Fibroblast of lung (primary cell): ENCODE results near the gene ERLEC1.

Experiments
- EZH2 ChIP-seq: IDR thresholded peaks from 2 replicates; pipeline ENCODE4 v1.5.1; 2012; ENCODE audit warnings: low read length, control low read depth, mild to moderate bottlenecking; ENCODE audit errors: missing control alignments
- TF ChIP-seq, protein P1 (sequence below), 2 donors: IDR thresholded peaks in 1 of 2; conservative IDR thresholded peaks in 1 of 2; 1 replicate in 1 of 2; 2 replicates in 1 of 2; pipeline ENCODE4 v1.5.1; 2011 to 2012; ENCODE audit warnings: low read length in 2 of 2, control low read depth in 1 of 2, inconsistent platforms in 1 of 2, low read depth in 1 of 2, mild to moderate bottlenecking in 1 of 2

DNA sequence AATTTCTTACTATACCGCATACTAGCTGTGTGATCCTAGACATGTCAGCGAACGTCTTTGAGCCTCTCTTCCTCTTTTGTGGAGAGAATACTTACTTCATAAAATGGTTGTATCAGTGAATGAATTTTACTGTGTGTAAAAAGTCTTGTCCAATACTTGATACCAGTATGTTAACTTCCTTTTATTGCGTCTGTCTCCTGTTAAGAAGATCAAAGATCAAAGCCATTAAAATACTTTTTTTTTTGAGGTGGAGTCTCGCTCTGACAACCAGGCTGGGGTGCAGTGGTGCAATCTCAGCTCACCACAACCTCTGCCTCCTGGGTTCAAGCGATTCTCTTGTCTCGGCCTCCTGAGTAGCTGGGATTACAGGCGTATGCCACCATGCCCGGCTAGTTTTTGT, 33.2 kb downstream of the ERLEC1 start:
- TF ChIP-seq, protein P1, sequence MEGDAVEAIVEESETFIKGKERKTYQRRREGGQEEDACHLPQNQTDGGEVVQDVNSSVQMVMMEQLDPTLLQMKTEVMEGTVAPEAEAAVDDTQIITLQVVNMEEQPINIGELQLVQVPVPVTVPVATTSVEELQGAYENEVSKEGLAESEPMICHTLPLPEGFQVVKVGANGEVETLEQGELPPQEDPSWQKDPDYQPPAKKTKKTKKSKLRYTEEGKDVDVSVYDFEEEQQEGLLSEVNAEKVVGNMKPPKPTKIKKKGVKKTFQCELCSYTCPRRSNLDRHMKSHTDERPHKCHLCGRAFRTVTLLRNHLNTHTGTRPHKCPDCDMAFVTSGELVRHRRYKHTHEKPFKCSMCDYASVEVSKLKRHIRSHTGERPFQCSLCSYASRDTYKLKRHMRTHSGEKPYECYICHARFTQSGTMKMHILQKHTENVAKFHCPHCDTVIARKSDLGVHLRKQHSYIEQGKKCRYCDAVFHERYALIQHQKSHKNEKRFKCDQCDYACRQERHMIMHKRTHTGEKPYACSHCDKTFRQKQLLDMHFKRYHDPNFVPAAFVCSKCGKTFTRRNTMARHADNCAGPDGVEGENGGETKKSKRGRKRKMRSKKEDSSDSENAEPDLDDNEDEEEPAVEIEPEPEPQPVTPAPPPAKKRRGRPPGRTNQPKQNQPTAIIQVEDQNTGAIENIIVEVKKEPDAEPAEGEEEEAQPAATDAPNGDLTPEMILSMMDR (conservative IDR thresholded peaks at IDR 0.05 in 1 of 2, IDR thresholded peaks at IDR 0.05 in 1 of 2; ENCODE audit: low read depth in 1 of 2, low read length in 2 of 2) = no peak
- TF ChIP-seq EZH2 = no peak
